Measurements from ENCODE around the gene PLA2G4A.

DNA sequence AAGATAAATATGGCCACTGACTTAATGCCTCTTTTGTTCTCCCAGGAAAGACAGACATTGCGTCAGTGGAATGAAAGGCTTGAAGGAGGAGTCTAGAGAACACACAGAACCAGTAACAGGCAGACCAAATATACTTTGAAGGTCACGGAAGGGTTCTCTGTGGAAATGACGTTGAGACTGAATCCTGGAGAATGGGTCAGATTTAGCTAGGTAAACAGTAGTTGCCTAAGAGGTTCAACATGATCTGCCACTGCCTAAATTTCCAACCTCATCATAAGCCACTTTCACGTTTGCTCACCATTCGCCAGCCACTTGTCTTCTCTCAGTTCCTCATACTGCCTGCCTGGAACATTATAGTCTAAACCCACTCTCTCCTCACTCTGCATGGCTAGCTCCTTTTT is 20.5 kb downstream of the PLA2G4A start:
- TF ChIP-seq GATA2 (IDR thresholded peaks at IDR 0.05; ENCODE audit: low read depth, low read length) (no peak), GATA3 (IDR thresholded peaks at IDR 0.05; ENCODE audit: low read depth, low read length) (no peak)

All from SH-SY5Y (cell line).